Testis (tissue), 2 donors: ENCODE data around the gene TBKBP1.

Experiments used
- CTCF ChIP-seq, 3 experiments: fragments of 450-650 bp in 2 of 3; fragments of 200-600 bp in 1 of 3; sonication (generic) in 1 of 3; IDR thresholded peaks; one replicate each; pipeline ENCODE4 v1.5.1; 2016 to 2019; ENCODE audit warnings: antibody characterized with exemption in 3 of 3, mild to moderate bottlenecking in 2 of 3, moderate library complexity in 1 of 3
- POLR2A ChIP-seq: fragments of 450-650 bp; IDR thresholded peaks from one replicate; pipeline ENCODE4 v1.6.1; 2017; ENCODE audit warnings: antibody characterized with exemption, mild to moderate bottlenecking, moderate library complexity

GRCh38 chr17:47696717-47697642 is 3.0 kb downstream of the TBKBP1 start:
- TF ChIP-seq CTCF (IDR thresholded peaks at IDR 0.05) (no peak), POLR2A (no peak)
